KG1 (cell line): ENCODE measurements around the gene TMEM30A.

Experiments
- DNase-seq: peaks from one replicate; lab custom pipeline; 2025; lab: John Stamatoyannopoulos, UW

TMEM30A gene

DNA sequence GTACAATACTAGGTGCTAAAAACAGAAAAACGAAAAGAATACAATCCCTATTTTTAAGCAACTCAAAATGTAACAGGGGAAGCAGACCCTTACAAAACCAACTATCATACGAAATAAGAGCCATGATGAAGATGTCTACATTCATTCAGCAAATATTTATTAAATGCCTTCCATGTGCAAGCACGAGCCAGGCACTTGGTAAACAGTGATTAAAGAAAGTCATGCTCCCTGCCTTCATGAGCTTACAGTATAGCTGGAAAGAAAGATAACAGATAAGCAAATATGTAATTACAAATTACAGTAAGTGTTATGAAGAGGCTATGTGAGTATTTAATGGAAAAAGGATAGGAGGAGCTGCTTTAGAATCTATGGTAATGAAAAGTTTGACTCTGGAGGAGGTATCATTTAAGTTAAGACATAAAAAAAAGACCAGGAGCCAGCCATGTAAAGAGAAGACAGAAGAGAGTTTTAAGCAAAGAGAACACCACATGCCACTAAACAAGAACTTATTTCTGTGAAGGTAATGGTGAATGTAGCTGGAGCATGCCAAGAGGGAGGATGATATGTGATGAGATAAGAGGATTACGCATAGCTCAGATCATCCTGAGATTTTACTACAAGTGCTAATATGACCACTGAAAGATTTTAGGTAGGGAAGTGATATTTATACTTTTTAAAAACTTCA is 21.7 kb downstream of the TMEM30A start:
- no peak for DNase-seq

DNA sequence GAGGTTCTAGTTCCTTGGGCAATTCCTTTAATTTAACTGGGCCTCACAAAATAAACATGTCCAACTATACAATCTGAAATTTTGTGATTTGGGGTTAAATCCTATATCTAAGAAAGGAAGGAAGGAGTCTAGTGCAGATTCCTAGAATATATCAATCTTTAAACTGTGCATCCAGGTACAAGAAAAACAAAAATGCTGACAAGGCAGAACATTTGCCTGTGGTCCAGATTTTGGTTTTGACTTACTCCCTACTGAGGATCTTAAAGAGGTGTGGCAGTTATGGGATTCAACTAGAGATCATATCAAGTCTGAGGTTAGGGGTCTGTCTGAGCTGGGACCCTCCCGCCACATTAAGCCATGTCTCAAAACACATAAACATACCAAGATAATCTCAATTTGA is 23.3 kb downstream of the TMEM30A start:
- DNase-seq, result no peak

GRCh38 chr6:75257343-75258087 is 27.1 kb downstream of the TMEM30A start:
- DNase-seq, result no peak

DNA sequence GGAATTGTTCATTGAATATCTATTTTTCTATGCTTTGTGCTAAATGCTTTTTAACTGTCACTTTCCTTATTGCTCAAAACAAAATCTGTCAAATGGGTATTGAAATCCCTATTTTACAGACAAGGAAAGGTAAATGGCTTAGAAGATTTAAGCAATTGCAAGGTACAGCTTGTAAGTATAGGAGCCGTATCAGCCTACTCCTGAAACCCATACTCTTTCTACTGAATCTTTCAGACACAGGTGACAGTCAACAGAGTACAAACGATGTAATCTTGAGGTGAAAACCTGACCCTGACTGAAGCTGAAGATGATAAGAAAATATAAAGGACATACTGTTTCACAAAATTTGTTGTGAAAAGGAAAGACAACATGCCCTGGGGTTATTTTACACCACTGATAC is 34.0 kb downstream of the TMEM30A start:
- no peak for DNase-seq

- DNase-seq, result no peak
These were observed 34.8 kb downstream of the TMEM30A start for GRCh38 chr6:75249837-75250236.

- DNase-seq, result no peak
These were observed 38.2 kb downstream of the TMEM30A start for GRCh38 chr6:75246386-75246785.

DNA sequence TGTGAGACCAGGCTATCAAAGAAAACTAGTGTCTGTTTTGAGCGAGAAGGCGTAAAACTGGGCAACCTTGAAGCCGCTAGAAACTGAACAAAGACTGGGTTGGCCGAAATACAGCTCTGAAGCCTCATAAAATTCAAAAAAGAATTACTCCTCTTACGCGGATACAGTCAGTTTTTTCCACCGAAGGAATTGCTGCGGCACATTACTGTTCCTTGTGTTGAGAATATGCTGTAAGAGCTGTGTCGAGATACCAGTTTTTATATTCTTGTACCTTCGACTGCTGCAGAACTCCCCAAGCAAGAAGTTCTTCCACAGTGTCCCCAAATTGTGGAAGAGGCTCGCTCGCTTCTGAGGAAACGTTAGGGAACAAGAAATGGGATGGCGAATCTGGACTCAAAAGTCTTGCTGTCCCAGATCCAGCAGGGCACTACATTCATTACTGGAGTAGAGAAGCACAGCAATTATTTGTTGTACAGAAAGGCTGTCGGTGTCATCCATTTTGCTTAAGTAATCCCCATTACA is 40.5 kb downstream of the TMEM30A start:
- peak; percentile 58 for DNase-seq

DNA sequence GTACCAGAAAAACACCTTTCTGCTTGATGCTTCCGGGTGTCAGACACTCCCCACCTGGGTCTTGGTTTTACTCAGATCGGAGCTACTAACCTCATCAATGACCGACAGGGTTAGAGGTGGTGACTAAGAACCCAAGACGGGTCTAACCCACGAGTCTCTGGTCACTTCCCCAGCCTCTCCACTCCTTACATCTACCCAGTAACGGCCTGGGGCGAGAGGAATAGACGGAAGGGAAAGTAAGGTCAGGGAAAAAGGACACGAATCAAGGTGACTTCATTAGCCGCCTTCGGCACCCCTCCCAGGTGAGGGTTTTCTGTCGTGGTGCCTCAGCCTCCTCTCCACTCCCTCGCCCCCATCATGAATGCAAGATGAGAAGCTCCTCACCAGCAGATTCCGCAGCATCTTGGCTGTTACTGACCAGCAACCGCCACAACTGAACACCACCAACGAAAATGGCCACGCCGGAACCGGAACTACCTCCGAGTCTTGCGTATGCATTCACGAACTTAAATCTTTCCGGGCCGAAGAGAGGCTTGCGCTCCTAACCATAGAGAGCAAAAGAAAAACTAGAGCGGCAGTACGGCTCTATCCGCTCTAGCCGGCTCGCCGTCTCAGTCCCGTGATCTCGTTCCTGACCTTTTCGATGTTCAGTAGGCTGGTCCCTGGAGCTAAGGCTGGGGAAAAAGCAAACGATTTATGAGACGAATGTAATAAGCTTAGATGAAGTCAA is 41.1 kb downstream of the TMEM30A start, which contains the start of gene COX7A2:
TSS of gene COX7A2 (minus strand) at position 469 of the 730 bp plus-strand sequence. CDS start at position 402, 67 bp downstream.
- DNase-seq, result peak; percentile 76

DNA sequence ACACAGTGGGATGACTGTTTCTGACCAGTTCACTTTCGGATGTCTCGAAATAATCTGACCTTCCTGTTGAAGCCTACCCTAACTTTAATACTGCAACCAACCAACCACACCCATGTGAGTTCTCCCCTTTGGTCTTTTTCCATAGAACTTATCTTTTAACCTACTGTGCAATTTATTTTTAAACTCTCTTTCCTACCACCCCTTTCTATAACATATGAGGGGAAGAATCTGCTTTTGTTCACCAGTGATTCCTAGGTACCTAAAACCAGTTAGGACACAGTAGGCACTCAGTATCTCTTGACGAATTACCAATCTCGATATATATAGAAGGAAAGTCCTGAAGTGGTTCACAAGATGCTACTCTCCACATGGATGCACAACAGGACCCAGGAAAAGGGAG is 48.0 kb downstream of the TMEM30A start:
- DNase-seq, result no peak

- DNase-seq, result no peak
These were observed 49.3 kb downstream of the TMEM30A start for GRCh38 chr6:75235271-75235670.

- DNase-seq, result no peak
These were observed 50.3 kb downstream of the TMEM30A start for GRCh38 chr6:75234126-75234865.

GRCh38 chr6:75233092-75233615 is 51.4 kb downstream of the TMEM30A start:
- no peak for DNase-seq

- no peak for DNase-seq
These were observed 53.9 kb downstream of the TMEM30A start for GRCh38 chr6:75230484-75231325.

DNA sequence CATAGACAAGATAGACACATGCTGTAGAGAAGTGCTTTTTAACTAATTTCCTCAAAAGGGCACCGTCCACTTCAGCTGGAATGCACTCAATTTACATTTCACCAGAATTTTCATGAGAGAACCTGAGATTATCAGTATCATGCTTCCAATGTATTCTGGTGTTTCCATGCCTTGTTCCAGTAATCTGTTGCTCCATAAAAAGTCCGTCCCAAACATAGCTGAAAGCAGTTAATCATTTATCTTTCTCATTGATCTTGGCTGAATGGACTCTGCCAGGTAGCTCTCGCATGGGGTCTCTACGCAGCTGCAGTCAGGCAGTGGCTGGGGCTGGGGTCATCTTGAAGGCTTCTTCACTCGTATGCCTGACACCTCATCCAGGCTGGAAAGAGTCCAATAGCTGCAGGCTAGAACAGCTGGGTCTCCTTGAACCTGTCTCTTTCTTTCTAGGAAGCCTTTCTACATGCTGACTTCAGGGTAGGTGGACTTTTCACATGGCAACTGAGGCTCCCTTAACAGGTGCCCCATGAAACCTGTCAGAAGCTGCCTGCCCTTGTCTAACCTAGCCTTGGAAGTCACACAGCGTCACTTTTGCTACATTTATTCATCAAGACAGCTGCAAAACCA is 60.2 kb downstream of the TMEM30A start:
- DNase-seq, result no peak

DNA sequence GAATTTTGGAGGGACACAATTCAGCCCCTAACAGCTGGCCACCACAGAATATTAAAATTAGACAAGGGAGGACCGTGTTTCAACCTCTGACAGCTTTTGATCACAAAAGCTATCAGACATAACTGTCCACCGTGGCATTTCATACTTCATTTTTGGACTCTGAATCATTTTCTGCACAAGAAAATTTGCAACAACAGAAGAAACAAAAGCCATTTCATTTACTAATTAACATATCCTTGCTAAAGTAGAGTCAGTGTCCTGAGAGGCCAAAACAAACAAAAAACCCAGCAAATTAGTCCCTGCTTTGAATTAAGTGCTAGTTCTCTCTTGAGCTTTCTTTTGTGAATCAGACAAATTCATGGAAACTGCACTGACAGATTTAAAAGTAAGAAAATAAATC is 61.2 kb downstream of the TMEM30A start:
- DNase-seq, result no peak

DNA sequence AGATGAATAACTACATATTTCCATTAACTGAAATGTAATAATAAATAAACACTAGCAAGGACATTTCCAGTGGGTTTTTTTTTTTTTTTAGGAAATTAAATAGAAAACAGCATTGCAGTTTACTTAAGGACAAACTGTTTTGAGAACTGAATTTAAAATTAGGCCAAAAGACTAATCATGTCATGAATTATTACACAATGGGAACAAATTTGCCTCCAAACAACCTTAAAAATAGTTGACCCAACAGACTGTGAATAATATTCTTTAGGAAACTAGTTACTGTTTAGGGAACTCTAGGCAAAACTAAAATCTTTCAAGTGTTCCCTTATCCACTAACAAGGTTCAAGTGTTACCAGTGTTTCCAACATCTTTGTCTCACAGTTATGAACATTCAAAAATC is 62.3 kb downstream of the TMEM30A start:
- DNase-seq, result no peak

- DNase-seq, result no peak
These were observed 63.5 kb downstream of the TMEM30A start for GRCh38 chr6:75221116-75221515.

GRCh38 chr6:75220357-75220756 is 64.2 kb downstream of the TMEM30A start:
- DNase-seq, result no peak

- no peak for DNase-seq
These were observed 65.3 kb downstream of the TMEM30A start for GRCh38 chr6:75219263-75219662.

GRCh38 chr6:75217193-75217592 is 67.4 kb downstream of the TMEM30A start:
- DNase-seq, result no peak
